ENCODE measurements around the gene ATG4B.

Gene ATG4B

DNA sequence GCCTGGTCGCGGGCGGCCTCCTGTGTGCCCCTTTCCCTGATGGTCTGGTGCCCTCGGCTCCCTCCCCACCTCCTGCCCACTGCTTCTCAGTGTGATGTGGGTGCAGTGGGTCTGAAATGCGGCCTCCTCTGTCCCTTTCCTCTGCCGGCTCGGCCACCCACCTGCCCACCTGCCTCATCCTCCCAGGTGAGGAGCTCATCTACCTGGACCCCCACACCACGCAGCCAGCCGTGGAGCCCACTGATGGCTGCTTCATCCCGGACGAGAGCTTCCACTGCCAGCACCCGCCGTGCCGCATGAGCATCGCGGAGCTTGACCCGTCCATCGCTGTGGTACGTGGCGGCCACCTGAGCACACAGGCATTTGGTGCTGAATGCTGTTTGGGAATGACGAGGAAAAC lies 30.9 kb downstream of the ATG4B start:
- Histone ChIP-seq H3K36me3 (ENCODE audit: control insufficient read depth, insufficient read depth, low read length) (peaks cover 5% of the 10 kb centered on the region), H2BK120ac (ENCODE audit: low read depth, low read length) (no peak overlapping the region), H3K18ac (ENCODE audit: low read length) (no peak overlapping the region), H3K56ac (ENCODE audit: low read length) (no peak overlapping the region), H2AK5ac (ENCODE audit: low read length) (no peak overlapping the region), H3K79me1 (ENCODE audit: low read length) (peaks cover 2% of the 10 kb centered on the region), H3K23ac (ENCODE audit: low read length) (no peak overlapping the region), H3K4ac (ENCODE audit: low read depth, low read length) (no peak overlapping the region), H3K27ac (ENCODE audit: low read depth, low read length) (no peak overlapping the region), H3K4me1 (ENCODE audit: control insufficient read depth, low read depth, low read length) (no peaks in the 10 kb centered on the region), H3K79me2 (ENCODE audit: control insufficient read depth, insufficient read depth, low read length) (no peaks in the 10 kb centered on the region), H2BK5ac (ENCODE audit: low read length) (no peak overlapping the region), H4K5ac (ENCODE audit: low read length) (no peak overlapping the region), H4K8ac (ENCODE audit: low read depth, low read length) (no peak overlapping the region), H3K9ac (ENCODE audit: low read length) (no peak overlapping the region), H2BK15ac (replicated peaks; ENCODE audit: low read depth) (no peak overlapping the region), H3K27me3 (ENCODE audit: insufficient read depth, low read length, poor library complexity) (no peaks in the 10 kb centered on the region), H3K4me2 (ENCODE audit: low read length) (no peak overlapping the region), H3K4me3 (ENCODE audit: low read length) (no peak overlapping the region)
- DNase-seq, result no peak
- WGBS (ENCODE audit: extremely low coverage, insufficient coverage, low lambda C conversion rate), result no CpG with 5 or more reads among the region's 21 CpGs

DNA sequence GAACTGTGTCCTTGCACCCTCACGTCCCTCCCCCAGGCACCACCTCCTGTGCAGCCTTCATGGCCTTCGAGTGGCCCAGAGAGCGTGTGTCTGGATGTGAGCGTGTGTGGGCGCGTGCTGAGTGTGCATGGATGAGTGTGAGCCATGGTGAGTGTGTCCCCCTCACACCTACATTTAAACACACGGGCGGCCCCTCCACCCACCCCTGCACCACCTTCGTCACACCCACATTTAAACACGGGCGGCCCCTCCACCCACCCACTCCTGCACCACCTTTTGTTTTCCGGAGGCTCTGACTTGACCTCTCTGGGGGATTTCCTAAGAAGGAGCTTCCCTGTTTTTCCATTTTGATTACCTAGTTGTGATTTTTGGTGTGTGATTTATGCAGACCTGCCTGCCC lies 31.3 kb downstream of the ATG4B start:
- no peak overlapping the region for H3K9ac ChIP-seq (ENCODE audit: low read length)
- H3K4ac ChIP-seq (ENCODE audit: low read depth, low read length), result no peak overlapping the region
- H3K56ac ChIP-seq (ENCODE audit: low read length), result no peak overlapping the region
- no peak for DNase-seq
- H4K5ac ChIP-seq (ENCODE audit: low read length), result no peak overlapping the region
- H3K4me3 ChIP-seq (ENCODE audit: low read length), result no peak overlapping the region
- H3K79me2 ChIP-seq (ENCODE audit: control insufficient read depth, insufficient read depth, low read length), result no peaks in the 10 kb centered on the region
- H3K4me2 ChIP-seq (ENCODE audit: low read length), result no peak overlapping the region
- no peak overlapping the region for H2BK15ac ChIP-seq (replicated peaks; ENCODE audit: low read depth)
- H2BK5ac ChIP-seq (ENCODE audit: low read length), result no peak overlapping the region
- no peak overlapping the region for H3K27ac ChIP-seq (ENCODE audit: low read depth, low read length)
- H2BK120ac ChIP-seq (ENCODE audit: low read depth, low read length), result no peak overlapping the region
- H3K79me1 ChIP-seq (ENCODE audit: low read length), result peaks cover 2% of the 10 kb centered on the region
- H3K18ac ChIP-seq (ENCODE audit: low read length), result no peak overlapping the region
- no CpG with 5 or more reads among the region's 12 CpGs for WGBS (ENCODE audit: extremely low coverage, insufficient coverage, low lambda C conversion rate)
- H3K36me3 ChIP-seq (ENCODE audit: control insufficient read depth, insufficient read depth, low read length), result peaks cover 5% of the 10 kb centered on the region
- no peak overlapping the region for H4K8ac ChIP-seq (ENCODE audit: low read depth, low read length)
- no peak overlapping the region for H2AK5ac ChIP-seq (ENCODE audit: low read length)
- no peak overlapping the region for H3K23ac ChIP-seq (ENCODE audit: low read length)
- H3K27me3 ChIP-seq (ENCODE audit: insufficient read depth, low read length, poor library complexity), result no peaks in the 10 kb centered on the region
- H3K4me1 ChIP-seq (ENCODE audit: control insufficient read depth, low read depth, low read length), result no peaks in the 10 kb centered on the region

DNA sequence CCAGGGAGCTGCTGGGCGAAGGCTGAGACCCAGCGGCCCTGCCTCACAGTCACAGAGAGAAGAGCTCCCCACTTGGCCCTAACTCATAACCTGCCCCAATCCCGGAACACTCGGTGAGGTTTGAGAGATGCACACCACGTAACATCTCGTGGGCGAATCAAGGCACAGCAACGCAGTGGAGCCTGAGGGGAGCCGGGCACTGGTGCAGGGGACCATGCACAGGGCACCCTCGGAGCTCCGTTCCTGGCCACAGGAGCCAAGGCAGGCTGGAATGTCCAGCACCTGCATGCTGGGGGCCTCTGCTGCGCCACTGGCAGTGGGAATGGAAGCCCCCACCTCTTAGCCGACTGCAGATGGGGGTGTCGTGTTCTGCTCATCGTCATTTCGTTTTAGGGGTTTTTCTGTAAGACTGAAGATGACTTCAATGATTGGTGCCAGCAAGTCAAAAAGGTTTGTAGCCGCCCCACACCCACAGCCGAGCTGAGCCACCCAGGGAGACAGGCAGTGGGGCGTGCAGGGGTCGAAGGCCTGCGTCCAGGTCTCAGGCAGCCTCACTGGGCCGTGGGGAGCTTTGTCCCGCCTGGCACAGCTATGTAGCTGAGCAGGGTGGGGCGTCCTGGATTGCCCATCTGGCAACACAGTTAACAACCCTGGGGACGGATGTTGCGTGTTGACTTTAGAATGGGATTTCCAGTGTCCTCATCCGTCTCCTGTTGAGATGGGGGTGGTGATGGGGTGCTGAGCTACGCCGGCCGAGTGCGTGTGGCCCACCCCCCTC lies 33.0 kb downstream of the ATG4B start:
- H3K79me2 ChIP-seq (ENCODE audit: control insufficient read depth, insufficient read depth, low read length), result no peaks in the 10 kb centered on the region
- H3K4me2 ChIP-seq (ENCODE audit: low read length), result no peak overlapping the region
- peaks cover 2% of the 10 kb centered on the region for H3K79me1 ChIP-seq (ENCODE audit: low read length)
- H2BK120ac ChIP-seq (ENCODE audit: low read depth, low read length), result no peak overlapping the region
- H3K27ac ChIP-seq (ENCODE audit: low read depth, low read length), result no peak overlapping the region
- no peak overlapping the region for H4K5ac ChIP-seq (ENCODE audit: low read length)
- no peak overlapping the region for H2BK5ac ChIP-seq (ENCODE audit: low read length)
- H3K4me1 ChIP-seq (ENCODE audit: control insufficient read depth, low read depth, low read length), result no peaks in the 10 kb centered on the region
- H3K23ac ChIP-seq (ENCODE audit: low read length), result no peak overlapping the region
- no CpG with 5 or more reads among the region's 31 CpGs for WGBS (ENCODE audit: extremely low coverage, insufficient coverage, low lambda C conversion rate)
- H3K4ac ChIP-seq (ENCODE audit: low read depth, low read length), result no peak overlapping the region
- H4K8ac ChIP-seq (ENCODE audit: low read depth, low read length), result no peak overlapping the region
- DNase-seq, result no peak
- H3K27me3 ChIP-seq (ENCODE audit: insufficient read depth, low read length, poor library complexity), result no peaks in the 10 kb centered on the region
- H3K36me3 ChIP-seq (ENCODE audit: control insufficient read depth, insufficient read depth, low read length), result peaks cover 5% of the 10 kb centered on the region
- no peak overlapping the region for H3K56ac ChIP-seq (ENCODE audit: low read length)
- no peak overlapping the region for H3K18ac ChIP-seq (ENCODE audit: low read length)
- no peak overlapping the region for H2AK5ac ChIP-seq (ENCODE audit: low read length)
- no peak overlapping the region for H3K9ac ChIP-seq (ENCODE audit: low read length)
- no peak overlapping the region for H2BK15ac ChIP-seq (replicated peaks; ENCODE audit: low read depth)
- no peak overlapping the region for H3K4me3 ChIP-seq (ENCODE audit: low read length)

DNA sequence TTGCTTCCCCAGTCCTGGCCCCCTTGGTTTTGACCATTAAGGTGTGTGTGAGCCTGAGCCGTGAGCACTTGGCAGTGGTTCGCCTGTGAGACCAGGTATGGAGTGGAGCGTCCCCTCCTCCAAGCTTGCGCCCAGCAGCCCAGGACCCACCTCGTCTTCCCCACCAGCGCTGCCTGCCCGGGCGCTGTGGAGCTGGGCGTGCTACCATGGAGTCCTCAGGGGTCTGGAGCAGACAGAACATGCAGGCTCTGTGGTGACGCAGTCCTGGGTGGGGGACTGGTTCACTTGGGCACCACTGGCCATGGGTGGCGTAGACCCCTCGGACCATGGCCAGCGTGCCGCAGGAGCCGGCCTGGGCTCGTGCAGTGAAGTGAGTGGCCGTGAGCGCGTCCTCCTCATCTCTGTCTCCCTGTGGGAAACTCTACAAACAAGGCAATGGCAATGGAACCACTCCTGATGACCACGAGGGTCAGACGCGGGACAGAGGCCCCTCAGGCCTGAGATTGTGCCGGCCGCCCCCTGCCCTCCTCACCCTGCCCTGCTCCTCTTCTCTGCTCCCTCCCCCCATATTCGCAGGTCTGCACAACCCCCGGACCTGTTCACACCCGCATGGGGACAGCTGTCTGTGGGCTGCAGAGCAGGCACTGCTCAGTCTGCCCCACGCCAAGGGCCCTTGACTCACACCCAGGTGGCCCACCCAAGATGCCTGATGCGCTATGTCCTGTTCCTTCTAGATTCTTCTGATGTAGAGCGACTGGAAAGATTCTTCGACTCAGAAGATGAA lies 34.2 kb downstream of the ATG4B start:
- no peak overlapping the region for H3K4ac ChIP-seq (ENCODE audit: low read depth, low read length)
- no peaks in the 10 kb centered on the region for H3K79me2 ChIP-seq (ENCODE audit: control insufficient read depth, insufficient read depth, low read length)
- H3K4me3 ChIP-seq (ENCODE audit: low read length), result no peak overlapping the region
- no peaks in the 10 kb centered on the region for H3K79me1 ChIP-seq (ENCODE audit: low read length)
- peaks cover 5% of the 10 kb centered on the region for H3K36me3 ChIP-seq (ENCODE audit: control insufficient read depth, insufficient read depth, low read length)
- H3K9ac ChIP-seq (ENCODE audit: low read length), result no peak overlapping the region
- H3K56ac ChIP-seq (ENCODE audit: low read length), result no peak overlapping the region
- H2BK120ac ChIP-seq (ENCODE audit: low read depth, low read length), result no peak overlapping the region
- H2BK5ac ChIP-seq (ENCODE audit: low read length), result no peak overlapping the region
- no peak overlapping the region for H2AK5ac ChIP-seq (ENCODE audit: low read length)
- H4K5ac ChIP-seq (ENCODE audit: low read length), result no peak overlapping the region
- H4K8ac ChIP-seq (ENCODE audit: low read depth, low read length), result no peak overlapping the region
- no peak overlapping the region for H2BK15ac ChIP-seq (replicated peaks; ENCODE audit: low read depth)
- H3K18ac ChIP-seq (ENCODE audit: low read length), result no peak overlapping the region
- no CpG with 5 or more reads among the region's 31 CpGs for WGBS (ENCODE audit: extremely low coverage, insufficient coverage, low lambda C conversion rate)
- DNase-seq, result no peak
- H3K4me2 ChIP-seq (ENCODE audit: low read length), result no peak overlapping the region
- no peak overlapping the region for H3K23ac ChIP-seq (ENCODE audit: low read length)
- H3K27me3 ChIP-seq (ENCODE audit: insufficient read depth, low read length, poor library complexity), result no peaks in the 10 kb centered on the region
- no peak overlapping the region for H3K27ac ChIP-seq (ENCODE audit: low read depth, low read length)
- no peaks in the 10 kb centered on the region for H3K4me1 ChIP-seq (ENCODE audit: control insufficient read depth, low read depth, low read length)

DNA sequence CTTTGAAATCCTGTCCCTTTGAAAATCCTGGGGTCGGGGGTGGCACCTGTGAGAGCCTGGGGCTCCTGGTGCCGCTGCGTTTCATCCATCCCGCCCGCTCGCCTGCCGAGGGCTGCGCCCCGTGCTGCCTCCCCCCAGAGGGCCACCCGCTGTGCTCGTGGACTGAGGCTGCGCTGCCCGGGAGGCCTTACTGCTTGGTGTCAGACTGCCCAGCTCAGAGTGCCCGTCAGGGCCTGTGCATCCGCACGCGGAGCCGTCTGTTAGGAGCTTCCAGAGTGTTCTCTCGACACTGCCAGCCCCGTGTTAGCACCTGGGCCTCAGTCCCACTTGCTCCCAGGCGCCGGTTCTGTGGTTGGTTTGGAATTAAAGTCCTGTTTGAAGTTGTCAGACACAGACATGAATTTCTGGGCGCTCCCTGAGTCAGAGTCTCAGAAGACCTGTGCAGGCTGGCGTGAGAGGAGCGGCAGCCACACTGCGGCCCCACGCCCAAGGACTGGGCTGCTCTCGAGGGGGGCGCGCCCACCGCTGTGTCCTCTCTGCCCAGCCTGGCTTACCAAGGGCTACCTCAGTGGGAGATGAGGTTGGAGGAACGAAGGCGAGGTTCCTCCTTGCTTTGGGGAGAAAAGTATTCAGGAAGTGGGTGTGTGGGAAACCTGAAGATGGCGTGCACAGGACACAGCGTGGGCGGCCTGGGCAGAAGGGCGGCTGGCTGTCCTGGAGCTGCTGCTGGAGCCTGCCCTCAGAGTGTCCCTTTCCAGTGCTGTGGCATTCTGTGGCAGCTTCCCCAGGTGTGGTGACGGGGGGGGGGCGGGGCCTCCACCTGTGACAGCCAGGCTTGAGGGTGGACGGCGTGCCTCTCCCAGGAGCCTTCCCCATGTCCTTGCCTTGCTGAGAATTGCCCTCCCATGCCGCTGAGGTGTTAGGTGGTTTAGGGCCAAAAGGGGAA lies 35.0 kb downstream of the ATG4B start:
- WGBS (ENCODE audit: extremely low coverage, insufficient coverage, low lambda C conversion rate), result no CpG with 5 or more reads among the region's 42 CpGs
- no peak overlapping the region for H3K4me2 ChIP-seq (ENCODE audit: low read length)

More for the DNA sequence above, 35.0 kb downstream of the ATG4B start:
- H3K27ac ChIP-seq (ENCODE audit: low read depth, low read length), result no peak overlapping the region
- no peak overlapping the region for H2BK5ac ChIP-seq (ENCODE audit: low read length)
- no peak overlapping the region for H3K4ac ChIP-seq (ENCODE audit: low read depth, low read length)
- DNase-seq, result no peak
- no peaks in the 10 kb centered on the region for H3K27me3 ChIP-seq (ENCODE audit: insufficient read depth, low read length, poor library complexity)
- H4K8ac ChIP-seq (ENCODE audit: low read depth, low read length), result no peak overlapping the region
- H3K79me1 ChIP-seq (ENCODE audit: low read length), result no peaks in the 10 kb centered on the region
- no peak overlapping the region for H3K9ac ChIP-seq (ENCODE audit: low read length)
- H3K4me3 ChIP-seq (ENCODE audit: low read length), result no peak overlapping the region
- no peak overlapping the region for H2AK5ac ChIP-seq (ENCODE audit: low read length)
- no peak overlapping the region for H4K5ac ChIP-seq (ENCODE audit: low read length)
- H3K18ac ChIP-seq (ENCODE audit: low read length), result no peak overlapping the region
- peaks cover 6% of the 10 kb centered on the region for H3K36me3 ChIP-seq (ENCODE audit: control insufficient read depth, insufficient read depth, low read length)
- no peak overlapping the region for H3K56ac ChIP-seq (ENCODE audit: low read length)
- H2BK15ac ChIP-seq (replicated peaks; ENCODE audit: low read depth), result no peak overlapping the region
- no peaks in the 10 kb centered on the region for H3K79me2 ChIP-seq (ENCODE audit: control insufficient read depth, insufficient read depth, low read length)
- H2BK120ac ChIP-seq (ENCODE audit: low read depth, low read length), result no peak overlapping the region
- no peaks in the 10 kb centered on the region for H3K4me1 ChIP-seq (ENCODE audit: control insufficient read depth, low read depth, low read length)
- no peak overlapping the region for H3K23ac ChIP-seq (ENCODE audit: low read length)

Measured in mesendoderm (in vitro differentiated cells).